BE2C (cell line): ENCODE results near the gene THSD4.
"Not testable (repeated sequence)": the region's sequence is repeated elsewhere in the genome, so short reads cannot be mapped to it uniquely, and the experiment has no call there.

ENCODE experiments used
- DNase-seq: peaks from one replicate; pipeline ENCODE4 v3.0.0-alpha.2; 2020
- H3K27me3 ChIP-seq: fragments of 250-450 bp; sonication (Bioruptor Pico); 2 replicates; pipeline ENCODE4 v1.5.1; 2020; ENCODE audit warnings: mild to moderate bottlenecking
- H3K36me3 ChIP-seq: fragments of 250-450 bp; sonication (Bioruptor Pico); 2 replicates; pipeline ENCODE4 v1.5.1; 2020; ENCODE audit warnings: mild to moderate bottlenecking
- H3K4me1 ChIP-seq: fragments of 250-450 bp; sonication (Bioruptor Pico); 2 replicates; pipeline ENCODE4 v1.5.1; 2020
- H3K4me3 ChIP-seq: 2 replicates; pipeline ENCODE4 v1.5.1; 2011; ENCODE audit warnings: low read depth, low read length
- H3K9me3 ChIP-seq: fragments of 250-450 bp; sonication (Bioruptor Pico); 2 replicates; pipeline ENCODE4 v1.5.1; 2020
- TF ChIP-seq, protein P1 (sequence below): IDR thresholded peaks from 2 replicates; pipeline ENCODE4 v1.5.1; 2012; ENCODE audit warnings: mild to moderate bottlenecking, low read depth, low read length

The THSD4 gene

DNA sequence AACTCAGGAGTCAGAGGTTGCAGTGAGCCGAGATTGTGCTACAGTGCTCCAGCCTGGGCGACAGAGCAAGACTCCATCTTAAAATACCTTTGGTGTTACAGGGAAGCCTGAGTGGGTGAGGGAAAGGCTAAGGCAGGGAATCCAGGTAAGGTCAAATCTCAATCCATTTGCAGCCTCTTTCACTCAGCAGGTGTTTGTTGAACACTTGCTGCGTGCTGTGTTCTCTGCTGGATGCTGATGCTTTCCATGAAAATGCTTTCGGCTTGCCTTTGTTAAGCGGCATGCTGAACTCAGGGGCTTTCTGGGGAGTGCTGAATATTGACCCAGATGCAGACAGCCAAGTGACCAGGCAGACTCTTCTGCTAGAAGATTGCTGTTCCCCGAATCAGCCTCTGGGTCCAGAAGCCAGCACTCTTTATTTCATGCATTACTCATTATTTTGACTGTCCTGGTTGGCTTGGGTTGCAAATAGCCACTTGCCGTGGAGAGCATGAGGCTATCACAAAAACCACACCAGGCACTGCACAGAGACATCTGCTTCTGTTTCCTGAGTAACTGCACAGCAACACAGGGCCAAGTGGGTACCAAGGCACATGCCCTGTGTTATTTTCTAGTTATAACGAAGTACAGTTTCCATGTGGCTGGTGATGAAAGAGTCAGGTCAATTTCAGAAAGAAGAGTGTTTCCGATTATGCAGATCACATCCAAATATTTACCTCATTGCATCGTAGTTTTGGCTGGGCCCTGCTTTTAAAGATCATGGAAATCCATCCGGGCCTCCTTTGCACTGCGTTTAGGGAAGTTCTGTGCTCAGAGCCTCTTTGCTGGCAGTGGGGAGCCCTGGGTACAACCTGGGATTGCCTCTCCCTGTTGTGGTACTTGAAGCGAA is 88.6 kb downstream of the THSD4 start:
- Histone ChIP-seq H3K4me1 (no peaks in the 10 kb centered on the region), H3K36me3 (no peaks in the 10 kb centered on the region), H3K27me3 (no peaks in the 10 kb centered on the region), H3K9me3 (no peaks in the 10 kb centered on the region), H3K4me3 (no peak overlapping the region)
- TF ChIP-seq, protein P1, sequence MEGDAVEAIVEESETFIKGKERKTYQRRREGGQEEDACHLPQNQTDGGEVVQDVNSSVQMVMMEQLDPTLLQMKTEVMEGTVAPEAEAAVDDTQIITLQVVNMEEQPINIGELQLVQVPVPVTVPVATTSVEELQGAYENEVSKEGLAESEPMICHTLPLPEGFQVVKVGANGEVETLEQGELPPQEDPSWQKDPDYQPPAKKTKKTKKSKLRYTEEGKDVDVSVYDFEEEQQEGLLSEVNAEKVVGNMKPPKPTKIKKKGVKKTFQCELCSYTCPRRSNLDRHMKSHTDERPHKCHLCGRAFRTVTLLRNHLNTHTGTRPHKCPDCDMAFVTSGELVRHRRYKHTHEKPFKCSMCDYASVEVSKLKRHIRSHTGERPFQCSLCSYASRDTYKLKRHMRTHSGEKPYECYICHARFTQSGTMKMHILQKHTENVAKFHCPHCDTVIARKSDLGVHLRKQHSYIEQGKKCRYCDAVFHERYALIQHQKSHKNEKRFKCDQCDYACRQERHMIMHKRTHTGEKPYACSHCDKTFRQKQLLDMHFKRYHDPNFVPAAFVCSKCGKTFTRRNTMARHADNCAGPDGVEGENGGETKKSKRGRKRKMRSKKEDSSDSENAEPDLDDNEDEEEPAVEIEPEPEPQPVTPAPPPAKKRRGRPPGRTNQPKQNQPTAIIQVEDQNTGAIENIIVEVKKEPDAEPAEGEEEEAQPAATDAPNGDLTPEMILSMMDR = no peak
- no peak for DNase-seq

DNA sequence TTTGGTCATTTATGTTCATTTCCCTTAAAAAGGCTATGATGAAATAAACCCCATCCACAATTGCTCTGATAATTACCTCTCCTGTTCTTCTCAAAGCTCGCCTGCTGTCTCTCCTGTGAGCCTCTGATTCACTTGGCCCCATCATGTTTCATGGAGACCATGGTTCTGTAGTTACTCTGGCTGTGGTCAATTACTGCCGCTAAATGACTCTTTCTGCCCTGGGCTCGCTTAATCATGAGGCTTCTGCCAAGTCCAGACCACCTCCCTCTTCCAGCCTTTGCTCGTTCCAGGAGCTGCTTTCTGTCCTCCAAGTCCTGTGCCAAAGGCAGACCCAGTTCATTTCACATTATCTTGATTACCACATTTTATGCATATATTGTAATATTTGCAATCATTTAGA is 91.9 kb downstream of the THSD4 start:
- peak; percentile 25 for DNase-seq

DNA sequence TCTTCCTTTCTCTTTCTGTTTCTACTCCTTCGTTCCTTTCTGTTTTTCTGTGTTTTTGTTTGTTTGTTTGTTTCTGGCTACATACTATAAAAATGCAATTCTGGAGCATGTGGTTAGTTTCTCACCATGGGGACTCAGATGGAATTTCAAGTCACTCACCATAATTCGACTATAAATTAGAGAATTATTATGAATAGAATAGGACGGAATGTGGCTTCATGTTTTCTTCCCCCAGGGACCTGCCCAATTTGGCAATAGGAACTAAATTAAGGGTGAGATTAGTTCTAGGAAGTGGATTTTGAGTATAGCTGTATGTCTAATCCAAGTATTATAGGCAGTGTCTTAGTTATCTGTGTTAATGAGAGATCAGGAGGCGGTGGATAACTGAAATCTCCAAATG is 96.9 kb downstream of the THSD4 start:
- no peak for DNase-seq

More for the DNA sequence above, 91.9 kb downstream of the THSD4 start:
- Histone ChIP-seq H3K9me3 (no peaks in the 10 kb centered on the region), H3K36me3 (no peaks in the 10 kb centered on the region), H3K4me3 (no peak overlapping the region), H3K27me3 (no peaks in the 10 kb centered on the region), H3K4me1 (no peaks in the 10 kb centered on the region)
- TF ChIP-seq, protein P1 = no peak

DNA sequence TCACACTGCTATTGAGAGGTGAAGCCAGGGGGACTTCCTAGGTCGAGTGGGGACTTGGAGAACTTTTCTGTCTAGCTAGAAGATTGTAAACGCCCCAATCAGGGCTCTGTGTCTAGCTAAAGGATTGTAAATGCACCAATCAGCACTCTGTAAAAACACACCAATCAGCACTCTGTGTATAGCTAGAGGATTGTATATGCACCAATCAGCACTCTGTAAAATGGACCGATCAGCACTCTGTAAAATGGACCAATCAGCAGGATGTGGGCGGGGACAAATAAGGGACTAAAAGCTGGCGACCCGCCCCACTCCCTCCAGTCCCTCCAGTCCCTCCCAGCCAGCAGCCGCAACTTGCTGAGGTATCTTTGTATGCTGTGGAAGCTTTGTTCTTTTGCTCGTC is 98.7 kb downstream of the THSD4 start:
- H3K27me3 ChIP-seq, H3K36me3 ChIP-seq, DNase-seq, H3K4me3 ChIP-seq, H3K4me1 ChIP-seq, H3K9me3 ChIP-seq: not testable (repeated sequence)

More for the DNA sequence above, 96.9 kb downstream of the THSD4 start:
- Histone ChIP-seq H3K4me3 (no peak overlapping the region), H3K27me3 (no peaks in the 10 kb centered on the region), H3K4me1 (no peaks in the 10 kb centered on the region), H3K9me3 (no peaks in the 10 kb centered on the region), H3K36me3 (no peaks in the 10 kb centered on the region)
- TF ChIP-seq, protein P1 = no peak

DNA sequence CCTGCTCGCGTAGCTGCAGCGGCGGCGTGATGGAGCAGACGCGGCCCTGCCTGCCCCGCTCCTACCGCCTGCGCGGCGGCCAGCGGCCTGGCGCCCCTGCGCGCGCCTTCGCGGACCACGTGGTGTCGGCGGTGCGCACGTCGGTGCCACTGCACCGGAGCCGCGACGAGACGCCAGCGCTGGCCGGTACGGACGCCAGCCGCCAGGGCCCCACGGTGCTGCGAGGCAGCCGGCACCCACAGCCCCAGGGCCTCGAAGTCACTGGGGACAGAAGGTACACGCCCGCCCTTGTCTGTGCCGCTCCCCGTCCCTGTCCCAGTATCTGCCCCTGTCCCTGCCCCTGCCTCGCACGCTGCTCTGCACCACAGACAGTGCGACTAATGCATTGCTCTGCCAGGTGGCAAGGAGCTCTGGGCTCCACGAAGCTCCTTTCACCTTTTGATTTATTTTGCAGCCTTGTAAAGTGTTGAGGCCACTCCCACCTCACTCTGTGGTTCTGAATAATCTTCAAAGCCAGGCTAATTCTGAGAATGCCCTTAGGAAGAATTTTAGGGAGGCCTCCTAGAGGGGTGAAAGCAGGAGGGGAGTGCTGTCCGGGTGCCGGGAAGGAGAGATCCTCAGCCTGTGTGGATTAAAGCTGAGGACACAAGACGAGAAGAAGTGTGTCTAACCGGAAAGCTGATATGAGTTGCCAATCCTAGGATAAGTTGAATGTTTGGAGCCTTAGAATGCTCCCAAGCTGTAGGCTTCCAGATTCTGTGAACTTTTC is 100.0 kb downstream of the THSD4 start:
- DNase-seq = no peak
- Histone ChIP-seq H3K9me3 (no peaks in the 10 kb centered on the region), H3K27me3 (no peaks in the 10 kb centered on the region), H3K36me3 (no peaks in the 10 kb centered on the region), H3K4me1 (no peaks in the 10 kb centered on the region), H3K4me3 (no peak overlapping the region)
- TF ChIP-seq, protein P1 = no peak

DNA sequence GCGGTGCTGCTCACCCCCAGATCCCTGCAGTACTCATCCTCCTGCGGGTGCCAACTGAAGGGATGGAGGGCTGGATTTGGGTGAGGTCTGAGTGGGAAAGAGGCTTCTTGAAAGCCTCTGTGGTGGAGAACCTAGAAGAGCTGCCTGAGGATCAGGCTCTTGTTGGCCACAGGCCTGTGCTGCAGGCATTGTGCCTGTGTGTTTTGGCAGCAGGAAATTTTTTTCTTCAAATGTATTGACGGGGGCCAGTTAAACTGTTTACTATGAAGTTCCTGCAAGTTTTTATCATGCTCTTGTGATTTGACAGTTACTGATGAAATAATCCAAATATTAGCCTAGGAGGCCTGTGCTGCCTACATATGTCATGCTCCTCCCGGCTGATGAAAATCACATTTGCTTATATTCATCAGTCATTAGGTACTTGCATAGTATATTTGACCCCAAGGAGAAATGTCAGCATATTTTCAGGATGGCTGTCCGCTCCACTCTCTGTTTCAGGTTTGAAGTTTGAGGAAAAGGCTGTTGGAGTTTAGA is 103.1 kb downstream of the THSD4 start:
- Histone ChIP-seq H3K9me3 (no peaks in the 10 kb centered on the region), H3K27me3 (no peaks in the 10 kb centered on the region), H3K36me3 (no peaks in the 10 kb centered on the region), H3K4me1 (no peaks in the 10 kb centered on the region), H3K4me3 (no peak overlapping the region)
- no peak for DNase-seq
- TF ChIP-seq, protein P1 = no peak
